BLaER1 (cell line): Measurements from ENCODE around the gene PFDN2.

ENCODE experiments used
- H3K27ac ChIP-seq: shearing (Covaris generic); formaldehyde crosslinking; 2 replicates; pipeline ENCODE4 v1.8.1; 2022
- H3K27me3 ChIP-seq: shearing (Covaris generic); formaldehyde crosslinking; 2 replicates; pipeline ENCODE4 v1.8.1; 2022
- H3K36me3 ChIP-seq: shearing (Covaris generic); formaldehyde crosslinking; 2 replicates; pipeline ENCODE4 v1.8.1; 2022
- H3K4me1 ChIP-seq: shearing (Covaris generic); formaldehyde crosslinking; 2 replicates; pipeline ENCODE4 v1.8.1; 2022
- H3K4me2 ChIP-seq: shearing (Covaris generic); formaldehyde crosslinking; 2 replicates; pipeline ENCODE4 v1.8.1; 2022
- H3K4me3 ChIP-seq: shearing (Covaris generic); formaldehyde crosslinking; 2 replicates; pipeline ENCODE4 v1.8.1; 2022
- H3K9ac ChIP-seq: shearing (Covaris generic); formaldehyde crosslinking; 2 replicates; pipeline ENCODE4 v1.8.1; 2022
- H3K9me3 ChIP-seq: shearing (Covaris generic); formaldehyde crosslinking; 2 replicates; pipeline ENCODE4 v1.8.1; 2022
- H4K20me1 ChIP-seq: shearing (Covaris generic); formaldehyde crosslinking; 2 replicates; pipeline ENCODE4 v1.8.1; 2022
- Cebpa-rat ChIP-seq: shearing (Covaris generic); IDR thresholded peaks from 2 replicates; pipeline ENCODE4 v1.8.1; 2022

Gene PFDN2

GRCh38 chr1:161160671-161161145, 42.9 kb upstream of the PFDN2 start:
- Histone ChIP-seq H3K27me3 (no peaks in the 10 kb centered on the region), H3K4me1 (peaks cover 39% of the 10 kb centered on the region), H3K27ac (no peak overlapping the region), H4K20me1 (no peaks in the 10 kb centered on the region), H3K9me3 (no peaks in the 10 kb centered on the region), H3K4me2 (peak overlapping the region; percentile 90), H3K36me3 (peaks cover 78% of the 10 kb centered on the region), H3K4me3 (no peak overlapping the region), H3K9ac (0 out of 2 replicates have a peak overlapping the region, but pooled peaks have one; percentile 0)
- TF ChIP-seq Cebpa-rat: no peak

GRCh38 chr1:161159913-161160243, 42.0 kb upstream of the PFDN2 start:
- H3K9me3 ChIP-seq: no peaks in the 10 kb centered on the region
- peak overlapping the region; percentile 95 for H3K9ac ChIP-seq
- no peaks in the 10 kb centered on the region for H3K27me3 ChIP-seq
- H3K4me2 ChIP-seq: peak overlapping the region; percentile 90
- peaks cover 40% of the 10 kb centered on the region for H3K4me1 ChIP-seq
- peak overlapping the region; percentile 93 for H3K27ac ChIP-seq
- TF ChIP-seq Cebpa-rat: no peak
- H3K36me3 ChIP-seq: peaks cover 76% of the 10 kb centered on the region
- no peaks in the 10 kb centered on the region for H4K20me1 ChIP-seq
- H3K4me3 ChIP-seq: peak overlapping the region; percentile 90

GRCh38 chr1:161159087-161159912, 41.5 kb upstream of the PFDN2 start, which contains the start of gene USP21:
TSS of gene USP21 (plus strand) at chr1:161159500. CDS start at chr1:161160641, 1,141 bp downstream.
- Histone ChIP-seq H3K9ac (peak within 1 kb of the TSS; percentile 95), H3K9me3 (no peaks in the 10 kb centered on the region), H3K4me2 (peak within 1 kb of the TSS; percentile 90), H3K4me3 (peak within 1 kb of the TSS; percentile 90), H3K4me1 (peaks cover 43% of the 10 kb centered on the region), H3K27me3 (no peaks in the 10 kb centered on the region), H4K20me1 (no peaks in the 10 kb centered on the region), H3K27ac (peak within 1 kb of the TSS; percentile 93), H3K36me3 (peaks cover 70% of the 10 kb centered on the region)
- no peak for TF ChIP-seq Cebpa-rat

- H3K9me3 ChIP-seq: no peaks in the 10 kb centered on the region
- no peaks in the 10 kb centered on the region for H3K27me3 ChIP-seq
- H3K4me2 ChIP-seq: peak overlapping the region; percentile 90
- no peaks in the 10 kb centered on the region for H4K20me1 ChIP-seq
- peak overlapping the region; percentile 90 for H3K4me3 ChIP-seq
- H3K4me1 ChIP-seq: peaks cover 44% of the 10 kb centered on the region
- H3K27ac ChIP-seq: no peak overlapping the region
- H3K9ac ChIP-seq: peak overlapping the region; percentile 95; the same call in 1 of the 2 replicates
- TF ChIP-seq Cebpa-rat: no peak
- H3K36me3 ChIP-seq: peaks cover 62% of the 10 kb centered on the region
These were observed 40.6 kb upstream of the PFDN2 start for GRCh38 chr1:161158316-161159010.

- Histone ChIP-seq H3K4me3 (no peak overlapping the region), H3K27ac (no peak overlapping the region), H4K20me1 (no peaks in the 10 kb centered on the region), H3K4me2 (no peak overlapping the region), H3K27me3 (no peaks in the 10 kb centered on the region), H3K36me3 (peaks cover 56% of the 10 kb centered on the region), H3K9me3 (no peaks in the 10 kb centered on the region), H3K4me1 (peaks cover 48% of the 10 kb centered on the region), H3K9ac (no peak overlapping the region)
- TF ChIP-seq Cebpa-rat: no peak
These were observed 40.0 kb upstream of the PFDN2 start for GRCh38 chr1:161157867-161158266.

- Histone ChIP-seq H3K9ac (peak within 1 kb of the TSS; percentile 94), H4K20me1 (no peaks in the 10 kb centered on the region), H3K27ac (peak within 1 kb of the TSS; percentile 96), H3K4me1 (peaks cover 31% of the 10 kb centered on the region), H3K27me3 (no peaks in the 10 kb centered on the region), H3K36me3 (peaks cover 32% of the 10 kb centered on the region), H3K4me2 (peak within 1 kb of the TSS; percentile 82), H3K9me3 (no peaks in the 10 kb centered on the region), H3K4me3 (peak within 1 kb of the TSS; percentile 87)
- no peak for TF ChIP-seq Cebpa-rat
These were observed 36.0 kb upstream of the PFDN2 start, which contains the start of gene UFC1 for GRCh38 chr1:161153682-161154337. TSS of gene UFC1 (plus strand) at chr1:161153978. CDS start at chr1:161153998, 20 bp downstream.

GRCh38 chr1:161153176-161153575, 35.3 kb upstream of the PFDN2 start:
- H3K27ac ChIP-seq: peak overlapping the region; percentile 96
- H3K9me3 ChIP-seq: no peaks in the 10 kb centered on the region
- H3K4me2 ChIP-seq: peak overlapping the region; percentile 82
- peaks cover 25% of the 10 kb centered on the region for H3K4me1 ChIP-seq
- peak overlapping the region; percentile 87 for H3K4me3 ChIP-seq
- peak overlapping the region; percentile 94; the same call in 1 of the 2 replicates for H3K9ac ChIP-seq
- no peak for TF ChIP-seq Cebpa-rat
- H4K20me1 ChIP-seq: no peaks in the 10 kb centered on the region
- H3K27me3 ChIP-seq: no peaks in the 10 kb centered on the region
- peaks cover 25% of the 10 kb centered on the region for H3K36me3 ChIP-seq

- Histone ChIP-seq H3K4me3 (no peak overlapping the region), H3K27me3 (no peaks in the 10 kb centered on the region), H3K4me1 (no peaks in the 10 kb centered on the region), H3K9ac (no peak overlapping the region), H3K9me3 (no peaks in the 10 kb centered on the region), H3K4me2 (no peak overlapping the region), H3K27ac (no peak overlapping the region), H4K20me1 (no peaks in the 10 kb centered on the region), H3K36me3 (no peaks in the 10 kb centered on the region)
- no peak for TF ChIP-seq Cebpa-rat
These were observed 28.0 kb upstream of the PFDN2 start for GRCh38 chr1:161145832-161146231.

GRCh38 chr1:161140755-161141400, 23.0 kb upstream of the PFDN2 start:
- Histone ChIP-seq H4K20me1 (no peaks in the 10 kb centered on the region), H3K27ac (no peak overlapping the region), H3K27me3 (no peaks in the 10 kb centered on the region), H3K4me2 (no peak overlapping the region), H3K4me1 (no peaks in the 10 kb centered on the region), H3K36me3 (peaks cover 8% of the 10 kb centered on the region; the same call in 1 of the 2 replicates), H3K9me3 (no peaks in the 10 kb centered on the region), H3K4me3 (no peak overlapping the region), H3K9ac (no peak overlapping the region)
- no peak for TF ChIP-seq Cebpa-rat
